GM12801 (cell line): ENCODE data around the gene PIMREG.

Source experiments
- CTCF ChIP-seq: IDR thresholded peaks from one replicate; pipeline ENCODE4 v1.5.1; 2011; ENCODE audit warnings: control low read depth; ENCODE audit not compliant: insufficient read length; ENCODE audit errors: extremely low read depth

Gene PIMREG

GRCh38 chr17:6443692-6444570 is at the start of gene PIMREG:
TSS of gene PIMREG (plus strand) at chr17:6444455. CDS start at chr17:6445111, 656 bp downstream.
- no peak for TF ChIP-seq CTCF

GRCh38 chr17:6398955-6399354 is 45.3 kb upstream of the PIMREG start:
- TF ChIP-seq CTCF = no peak

- no peak for TF ChIP-seq CTCF
Measured at GRCh38 chr17:6402258-6402657, 42.0 kb upstream of the PIMREG start.

- no peak for TF ChIP-seq CTCF
Measured at GRCh38 chr17:6408276-6408675, 36.0 kb upstream of the PIMREG start.

GRCh38 chr17:6408735-6409134 is 35.5 kb upstream of the PIMREG start:
- TF ChIP-seq CTCF = no peak

GRCh38 chr17:6413065-6413464 is 31.2 kb upstream of the PIMREG start:
- no peak for TF ChIP-seq CTCF

- TF ChIP-seq CTCF = no peak
Measured at GRCh38 chr17:6415616-6416015, 28.6 kb upstream of the PIMREG start.
